HG03575 (cell line): Measurements from ENCODE around the gene SELENBP1.
"Not testable (repeated sequence)": the region's sequence is repeated elsewhere in the genome, so short reads cannot be mapped to it uniquely, and the experiment has no call there.

ENCODE experiments used
- ATAC-seq: cut with Tn5 transposase; IDR thresholded peaks from one replicate; pipeline ENCODE4 v1.9.1; 2021; ENCODE audit not compliant: unreplicated experiment, insufficient number of reproducible peaks, low FRiP score; ENCODE audit errors: extremely low read depth

SELENBP1 gene

DNA sequence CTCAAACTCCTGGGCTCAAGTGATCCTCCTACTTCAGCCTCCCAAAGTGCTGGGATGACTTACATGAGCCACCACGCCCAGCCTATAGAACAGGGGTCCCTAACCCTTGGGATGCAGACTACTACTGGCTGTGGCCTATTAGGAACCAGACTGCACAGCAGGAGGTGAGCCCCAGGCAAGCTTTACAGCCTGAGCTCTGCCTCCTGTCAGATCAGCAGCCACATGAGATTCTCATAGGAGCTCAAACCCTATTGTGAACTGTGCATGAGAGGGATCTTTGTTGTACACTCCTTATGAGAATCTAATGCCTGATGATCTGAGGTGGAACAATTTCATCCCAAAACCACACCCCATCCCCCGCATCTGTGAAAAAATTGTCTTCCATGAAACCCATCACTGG, 13.5 kb upstream of the SELENBP1 start:
- ATAC-seq = no peak

DNA sequence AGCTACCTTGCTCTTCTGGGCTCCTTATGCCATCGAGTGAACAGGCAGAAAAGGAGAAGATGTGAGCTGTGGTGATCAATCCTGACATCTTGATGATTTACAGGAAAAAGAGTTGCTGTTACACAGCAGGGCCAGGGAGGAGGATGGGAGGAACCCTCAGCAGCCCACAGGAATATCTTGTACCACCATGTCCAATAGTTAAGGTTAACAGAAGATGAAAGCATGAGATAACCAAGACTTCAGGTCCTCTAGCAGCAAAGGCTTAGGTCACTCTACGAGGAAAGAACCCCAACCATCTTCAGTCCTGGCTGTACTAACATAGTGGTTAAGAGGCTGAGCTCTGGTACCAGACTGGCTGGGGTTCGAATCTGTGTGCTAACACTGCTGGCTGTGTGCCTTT, 12.1 kb upstream of the SELENBP1 start:
- no peak for ATAC-seq

DNA sequence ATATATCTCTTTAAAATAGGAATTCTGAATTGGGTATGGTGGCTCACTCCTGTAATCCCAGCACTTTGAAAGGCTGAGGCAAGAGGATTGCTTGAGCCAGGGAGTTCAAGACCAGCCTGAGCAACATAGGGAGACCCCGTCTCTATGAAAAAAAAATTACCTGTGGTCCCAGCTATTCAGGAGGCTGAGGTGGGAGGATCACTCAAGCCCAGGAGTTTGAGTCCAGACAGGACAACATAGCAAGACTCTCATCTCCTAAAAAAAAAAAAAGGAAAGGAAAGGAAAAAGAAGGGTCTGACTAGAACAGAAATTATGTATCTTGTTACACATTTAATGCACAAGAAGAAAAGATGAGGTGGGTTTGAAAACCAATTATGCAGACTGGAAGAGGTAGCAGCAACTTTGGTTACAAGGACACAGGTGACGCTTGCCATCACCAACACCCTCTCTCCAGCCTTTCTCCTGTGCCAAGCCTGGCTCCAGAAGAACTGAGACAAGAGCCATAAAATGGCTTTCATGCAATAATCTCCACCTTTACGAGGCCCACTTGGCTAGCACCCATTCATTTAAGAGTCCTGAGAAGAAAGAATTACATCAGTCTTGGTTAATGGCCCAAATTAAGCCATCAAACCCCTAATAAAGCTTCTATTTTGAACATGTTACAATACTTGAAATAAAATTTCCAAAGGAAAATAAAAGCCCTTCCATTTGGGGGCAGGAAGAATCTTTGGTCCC, 4.8 kb upstream of the SELENBP1 start:
- ATAC-seq = no peak

DNA sequence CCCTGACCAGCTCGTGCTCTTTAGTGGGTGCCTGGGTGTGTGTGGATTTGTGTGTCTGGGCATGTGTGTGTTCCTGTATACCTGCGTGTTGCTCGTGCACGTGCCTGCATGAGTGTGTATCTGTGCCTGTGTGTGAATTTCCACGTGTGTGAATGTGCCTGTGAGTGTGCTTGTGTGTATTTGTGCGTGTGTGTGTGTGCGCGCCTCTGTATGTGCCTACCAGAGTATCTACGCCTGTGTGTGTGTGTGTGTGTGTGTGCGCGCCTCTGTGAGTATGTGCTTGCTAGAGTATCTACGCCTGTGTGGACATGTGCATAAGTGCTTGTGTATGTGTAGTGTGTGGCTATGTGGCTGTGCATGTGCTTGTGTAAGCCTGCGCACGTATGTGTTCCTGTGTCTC, 691 bp upstream of the SELENBP1 start:
- ATAC-seq = no peak

DNA sequence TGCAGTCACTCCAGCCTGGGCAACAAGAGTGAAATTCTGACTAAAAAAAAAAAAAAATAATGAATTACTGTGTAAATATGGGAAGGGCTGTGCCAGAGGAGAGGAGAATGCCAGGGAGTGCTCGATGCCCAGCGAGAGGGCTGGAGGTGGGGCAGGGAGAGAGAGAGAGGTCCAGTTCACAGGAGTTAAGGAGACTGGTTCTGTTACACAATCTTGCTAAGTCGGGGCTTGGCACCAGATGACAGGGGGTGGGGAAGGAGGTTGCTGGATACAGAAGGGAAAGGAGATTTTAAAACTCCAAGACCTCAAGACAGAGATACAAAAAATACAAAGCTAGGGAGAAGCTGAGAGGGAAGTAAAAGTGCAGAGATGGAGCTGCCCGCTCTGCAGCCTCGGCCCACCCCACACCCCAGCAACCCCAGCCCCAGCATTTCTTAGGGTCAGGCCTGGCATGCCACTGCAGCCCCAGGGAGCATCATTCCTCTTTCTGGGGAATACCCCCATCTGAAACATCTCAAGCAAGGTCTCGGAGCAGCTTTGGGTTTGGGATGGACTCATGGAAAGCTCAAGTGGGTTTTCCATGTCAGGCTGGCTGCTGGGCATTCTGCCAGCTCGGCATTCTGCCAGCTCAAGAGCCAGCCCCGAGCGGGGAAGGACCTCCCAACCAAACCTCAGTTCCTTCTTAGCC, 991 bp downstream of the SELENBP1 start:
- ATAC-seq = no peak

DNA sequence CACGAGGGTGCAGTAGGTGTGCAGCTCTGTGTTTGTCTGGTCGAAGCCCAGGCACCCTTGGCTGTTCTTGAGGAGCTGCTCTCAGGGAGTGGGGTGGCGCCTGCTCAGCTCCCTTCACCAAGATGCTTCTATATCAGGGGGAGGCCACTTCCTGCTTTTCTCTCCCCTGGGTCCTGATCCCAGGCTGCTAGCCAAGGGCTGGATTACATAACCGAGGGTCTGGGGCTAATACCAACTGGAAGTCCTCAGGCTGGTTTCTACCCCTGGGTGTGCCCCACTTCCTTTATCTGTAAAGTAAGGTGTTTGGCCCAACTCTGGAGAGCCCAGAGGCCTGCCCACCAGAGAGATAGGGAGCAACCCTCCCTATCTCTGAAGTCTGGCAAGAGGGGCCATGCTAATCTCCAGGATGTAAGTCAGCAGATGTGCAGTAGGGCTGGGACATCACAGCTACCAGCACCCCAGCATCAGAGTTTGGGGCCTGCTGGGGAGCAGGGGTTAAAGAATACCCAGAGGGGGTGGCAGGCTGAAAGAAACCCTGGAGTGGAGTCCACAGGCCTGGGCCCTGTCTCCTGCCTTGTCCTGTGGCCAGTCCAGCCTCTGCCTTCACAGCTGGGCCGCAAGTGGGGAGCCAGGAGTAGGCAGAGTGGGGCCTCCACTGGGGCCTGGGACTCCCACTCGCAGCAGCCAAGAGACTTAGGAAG, 2.1 kb downstream of the SELENBP1 start:
- no peak for ATAC-seq

DNA sequence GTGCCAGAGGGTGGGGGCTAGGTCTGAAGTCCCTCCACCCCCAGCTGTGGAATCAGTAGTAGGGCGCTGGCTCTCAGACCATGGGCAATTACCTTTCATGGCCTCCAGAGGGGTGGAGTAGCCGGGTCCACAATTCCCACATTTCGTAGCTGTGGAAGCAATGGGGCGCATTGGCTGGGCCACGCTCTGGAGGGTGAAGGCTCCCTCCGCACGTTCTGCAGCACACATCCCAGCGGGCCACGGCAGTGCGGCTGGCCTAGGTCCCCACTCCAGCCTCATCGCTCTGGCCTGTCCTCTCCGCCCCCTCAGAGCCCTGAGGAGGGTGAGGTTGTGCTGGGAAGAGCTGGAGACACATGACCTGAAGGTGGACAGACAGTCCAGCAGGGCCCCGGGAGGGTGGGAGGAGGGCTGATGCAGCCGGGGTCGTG, 2.9 kb downstream of the SELENBP1 start:
- ATAC-seq = no peak

DNA sequence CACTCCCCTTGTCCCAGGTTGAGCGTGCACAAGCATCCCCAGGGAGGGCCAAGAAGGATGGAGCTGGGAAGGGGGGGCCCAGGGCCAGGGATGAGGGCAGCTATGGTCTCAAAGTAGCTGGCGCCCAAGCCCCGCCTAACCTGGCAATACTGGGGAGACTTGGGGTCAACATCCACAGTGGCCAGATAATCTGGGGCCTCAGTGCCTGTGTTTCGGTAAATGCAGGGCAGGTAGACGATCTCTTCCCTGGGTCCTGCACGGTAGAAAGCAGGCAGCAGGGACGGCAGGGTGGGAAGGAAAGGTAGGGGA, 3.2 kb downstream of the SELENBP1 start:
- no peak for ATAC-seq

DNA sequence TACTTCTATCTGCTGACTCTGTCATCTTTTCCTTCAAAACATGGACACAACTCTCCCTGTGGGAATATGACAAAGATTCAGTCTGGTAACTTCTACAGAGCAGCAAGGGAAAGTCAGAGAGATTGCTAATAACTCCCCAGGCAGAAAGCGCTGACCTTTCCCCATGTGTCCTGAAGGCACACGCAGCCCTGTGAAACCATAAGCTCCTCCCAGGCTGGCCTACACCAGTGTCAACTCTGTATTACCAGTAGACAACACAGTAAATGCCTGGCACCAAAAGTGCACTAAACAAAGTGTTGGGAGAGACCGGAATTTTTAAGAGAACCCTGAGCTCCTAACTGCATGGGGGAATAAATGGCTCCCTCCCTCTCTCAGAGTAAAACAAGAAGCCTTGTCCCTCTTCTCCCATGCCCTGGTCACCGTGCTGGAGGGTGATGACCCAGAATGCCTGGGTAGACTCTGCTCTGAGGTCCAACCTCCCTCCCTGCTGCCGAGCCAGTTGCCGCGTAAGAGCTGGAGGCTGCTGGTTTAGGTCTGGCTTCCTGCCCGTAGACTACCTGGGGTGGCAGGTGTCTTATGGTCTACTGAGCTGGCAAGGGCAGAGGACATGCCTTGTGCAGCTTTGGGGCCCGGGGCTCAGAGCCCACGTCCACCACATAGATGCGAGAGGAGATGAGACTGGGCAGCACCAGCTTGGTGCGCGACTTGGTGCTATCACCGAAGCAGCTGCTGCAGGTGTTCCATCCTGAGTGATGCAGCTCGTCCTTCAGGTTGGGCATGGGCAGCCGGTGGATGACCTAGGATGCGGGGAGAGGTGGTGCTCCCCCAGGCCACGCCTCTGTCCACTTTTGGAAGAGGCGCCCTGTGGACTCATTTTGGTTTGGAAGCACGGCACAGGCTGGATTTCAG, 3.9 kb downstream of the SELENBP1 start:
- no peak for ATAC-seq

DNA sequence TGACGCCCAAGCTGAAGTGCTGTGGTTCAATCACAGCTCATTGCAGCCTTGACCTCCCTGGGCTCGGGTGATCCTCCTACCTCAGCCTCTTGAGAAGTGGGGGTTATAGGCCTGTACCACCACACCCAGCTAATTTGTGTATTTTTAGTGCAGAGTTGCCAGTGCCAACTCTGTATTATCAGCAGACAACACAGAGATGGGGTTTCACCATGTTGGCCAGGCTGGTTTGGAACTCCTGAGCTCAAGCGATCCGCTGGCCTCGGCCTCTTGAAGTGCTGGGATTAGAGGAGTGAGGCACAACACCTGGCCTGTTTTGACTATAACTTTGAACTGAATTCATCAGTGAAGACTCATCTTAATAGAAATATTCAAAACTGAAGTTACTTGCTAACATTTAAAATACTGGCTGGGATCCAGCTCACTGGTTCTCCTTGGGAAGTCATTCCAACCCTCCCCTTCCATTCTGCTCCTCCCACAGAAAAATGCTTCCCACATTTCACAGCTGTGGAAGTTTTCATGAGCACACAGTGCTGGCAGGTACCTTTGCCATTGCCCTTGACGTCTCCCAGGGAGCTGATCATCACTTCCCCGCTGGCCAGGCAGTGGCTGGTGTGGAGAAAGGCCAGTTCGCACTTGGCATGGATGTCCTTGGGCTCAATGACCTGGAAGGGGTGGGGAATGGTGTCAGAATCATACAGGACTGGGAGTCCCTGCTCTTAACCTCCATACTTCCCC, 4.7 kb downstream of the SELENBP1 start:
- ATAC-seq = no peak

DNA sequence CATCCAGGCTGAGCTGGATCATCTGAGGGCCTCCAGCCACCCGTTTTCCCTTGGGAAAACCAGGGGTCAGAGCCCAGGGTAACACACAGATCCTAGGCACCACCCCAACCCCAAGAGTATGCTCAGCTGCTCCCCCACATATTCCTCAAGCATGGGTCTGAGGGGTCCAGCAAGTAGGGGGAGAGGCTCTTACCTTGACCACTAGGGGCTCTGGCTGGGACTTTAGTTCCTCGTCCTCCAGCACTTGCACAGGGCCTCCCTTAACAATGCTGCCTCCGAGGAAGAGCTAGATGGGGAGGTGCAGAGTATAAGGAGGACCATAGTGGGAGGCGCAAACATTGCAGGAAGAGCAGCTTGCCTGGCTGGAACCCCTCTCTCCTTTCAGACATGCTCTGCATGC, 7.5 kb downstream of the SELENBP1 start:
- no peak for ATAC-seq

DNA sequence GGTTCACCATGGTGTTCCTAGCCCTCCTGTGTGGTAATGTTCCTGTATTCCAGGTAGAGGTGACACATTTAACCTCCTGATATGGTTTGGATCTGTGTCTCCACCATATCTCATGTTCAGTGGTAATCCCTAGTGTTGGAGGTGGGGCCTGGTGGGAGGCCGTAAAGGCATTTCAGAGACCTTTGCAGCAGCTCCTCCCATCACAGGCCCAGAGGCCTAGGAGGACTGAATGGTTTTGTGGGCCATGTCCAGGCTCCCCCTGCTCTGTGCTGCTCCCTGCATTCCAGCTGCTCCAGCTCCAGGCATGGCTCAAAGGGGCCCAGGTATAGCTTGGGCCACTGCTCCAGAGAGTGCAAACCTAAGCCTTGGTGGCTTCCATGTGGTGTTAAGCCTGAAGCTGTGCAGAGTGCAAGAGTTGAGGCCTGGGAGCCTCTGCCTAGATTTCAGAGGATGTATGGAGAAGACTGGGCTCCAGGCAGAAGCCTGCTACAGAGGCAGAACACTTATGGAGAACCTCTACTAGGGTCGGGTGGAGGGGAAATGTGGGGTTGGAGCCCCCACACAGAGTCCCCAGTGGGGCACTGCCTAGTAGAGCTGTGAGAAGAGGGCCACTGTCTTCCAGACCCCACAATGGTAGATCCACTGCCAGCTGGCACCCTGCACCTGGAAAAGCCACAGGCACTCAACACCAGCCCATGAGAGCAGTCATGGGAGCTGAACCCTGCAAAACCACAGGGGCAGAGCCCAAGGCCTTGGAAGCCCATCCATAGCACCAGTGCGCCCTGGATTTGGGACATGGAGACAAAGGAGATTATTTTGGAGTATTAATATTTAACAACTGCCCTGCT, 10.0 kb downstream of the SELENBP1 start:
- ATAC-seq = no peak

DNA sequence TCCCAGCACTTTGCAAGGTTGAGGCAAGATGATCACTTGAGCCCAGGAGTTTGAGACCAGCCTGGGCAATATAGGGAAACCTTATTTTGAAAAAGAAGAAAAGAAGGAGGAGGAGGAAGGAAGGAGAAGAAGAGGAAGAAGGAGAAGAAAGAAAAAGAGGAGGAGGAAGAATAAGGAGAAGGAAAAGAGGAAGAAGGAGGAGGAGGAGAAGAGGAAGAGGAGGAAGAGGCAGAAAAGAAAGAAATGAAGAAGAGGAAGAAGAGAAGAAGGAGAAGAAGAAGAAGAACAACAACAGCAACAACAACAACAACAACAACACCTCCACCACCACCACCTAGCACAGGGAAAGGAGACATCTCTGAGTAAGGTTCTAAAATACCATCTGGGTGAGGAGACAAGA, 10.6 kb downstream of the SELENBP1 start:
- no peak for ATAC-seq

DNA sequence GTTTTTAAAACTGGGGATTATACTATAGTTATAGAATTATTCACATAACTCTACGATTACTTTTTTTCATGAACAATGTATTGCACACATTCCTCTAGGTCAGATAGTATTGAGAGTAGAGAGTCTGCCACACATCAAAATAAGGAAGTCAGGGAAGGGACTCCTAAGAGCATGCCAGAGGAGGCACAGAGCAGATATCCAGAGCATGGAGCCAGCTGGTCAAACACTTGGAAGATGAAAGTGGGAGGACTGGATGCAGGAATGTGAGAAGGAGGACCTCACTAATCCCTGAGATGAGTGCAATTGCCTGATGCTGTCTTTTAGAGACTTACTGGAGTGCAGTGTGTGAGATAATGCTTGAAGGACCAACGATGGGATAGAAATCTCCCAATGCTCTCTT, 15.8 kb downstream of the SELENBP1 start:
- ATAC-seq = no peak

DNA sequence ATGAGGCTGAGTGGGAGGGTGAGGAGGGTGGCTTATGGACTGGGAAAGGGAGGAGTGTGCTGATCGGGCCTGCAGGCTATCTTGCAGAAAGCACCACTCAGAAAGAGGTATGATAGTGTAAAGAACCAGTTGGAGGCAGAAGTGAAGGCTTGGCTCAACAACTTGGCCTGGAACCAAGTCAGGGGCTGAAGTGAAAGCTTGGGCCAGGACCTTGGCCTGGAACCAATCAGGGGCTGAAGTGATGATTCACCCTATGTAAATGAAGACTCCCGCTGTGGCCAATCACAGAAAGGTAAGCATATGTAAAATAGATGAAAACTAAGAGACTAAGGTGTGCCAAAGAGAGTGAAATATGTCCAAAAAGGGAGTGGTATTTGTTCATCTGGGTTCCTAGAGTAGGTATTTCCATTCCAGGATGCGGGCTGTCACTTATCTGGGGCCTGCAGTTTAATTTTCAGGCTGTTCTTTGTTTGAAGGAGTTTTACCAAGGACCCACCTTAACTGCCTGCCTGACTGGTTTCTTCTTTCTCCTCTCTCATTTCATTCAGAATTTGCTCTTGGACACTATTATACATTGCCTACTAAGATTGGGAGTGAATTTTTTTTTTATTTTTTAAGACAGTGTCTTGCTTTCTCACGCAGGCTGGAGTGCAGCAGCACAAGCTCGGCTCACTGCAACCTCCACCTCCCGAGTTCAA, 20.3 kb downstream of the SELENBP1 start:
- no peak for ATAC-seq

DNA sequence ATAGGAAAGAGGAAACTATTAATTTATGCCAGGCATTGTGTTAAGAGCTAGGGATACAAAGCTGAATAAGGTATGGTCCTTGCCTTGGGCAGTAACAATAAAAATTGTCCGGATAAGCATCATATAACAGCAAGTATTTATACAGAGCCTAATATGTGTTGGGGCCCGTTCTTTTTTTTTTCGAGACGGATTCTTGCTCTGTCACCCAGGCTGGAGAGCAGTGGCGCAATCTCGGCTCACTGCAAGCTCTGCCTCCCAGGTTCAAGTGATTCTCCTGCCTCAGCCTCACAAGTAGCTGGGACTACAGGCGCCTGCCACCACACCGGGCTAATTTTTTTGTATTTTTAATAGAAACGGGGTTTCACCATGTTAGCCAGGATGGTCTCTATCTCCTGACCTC, 22.2 kb downstream of the SELENBP1 start:
- not testable (repeated sequence) for ATAC-seq

DNA sequence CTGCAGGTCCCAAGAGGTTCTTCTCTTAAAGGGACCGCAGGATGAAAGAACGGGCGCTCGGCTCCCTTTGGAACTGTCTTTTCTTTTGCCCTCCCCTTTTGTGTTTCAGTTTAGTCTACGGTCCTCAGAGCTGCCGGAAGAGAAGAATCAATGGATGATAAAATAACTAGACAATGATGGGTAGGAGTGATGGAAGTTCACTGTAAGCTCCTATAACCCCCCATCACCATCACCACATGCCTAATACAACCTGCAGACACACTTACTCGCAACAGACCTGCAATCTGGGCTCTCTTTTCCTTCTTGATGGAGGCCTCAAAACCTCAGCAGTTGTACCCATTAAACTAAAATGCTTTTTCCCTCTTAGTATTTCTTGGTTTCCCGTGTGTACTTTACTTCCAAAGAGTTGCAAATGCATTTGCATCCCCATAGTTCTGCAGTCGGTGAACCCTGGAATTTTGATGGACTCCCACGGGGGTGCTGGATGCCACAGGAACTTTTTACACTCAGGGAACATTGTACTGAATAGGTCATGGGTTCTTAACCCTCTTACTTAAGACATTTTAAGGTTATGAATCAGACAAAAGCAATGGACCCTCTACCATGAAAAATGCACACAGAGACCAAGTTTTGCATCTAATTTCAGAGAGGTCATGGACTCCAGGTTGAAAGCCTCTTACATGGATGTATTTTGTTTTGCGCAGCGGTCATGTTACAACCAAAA, 24.8 kb downstream of the SELENBP1 start:
- ATAC-seq = no peak
